GM13976 (cell line): ENCODE measurements around the gene BRIP1.
"Not testable (repeated sequence)": the region's sequence is repeated elsewhere in the genome, so short reads cannot be mapped to it uniquely, and the experiment has no call there.

Source experiments
- DNase-seq: peaks from one replicate; pipeline ENCODE4 v3.0.0; 2012; ENCODE audit warnings: low spot score
- in situ Hi-C: fragments of 300-500 bp; cut with MboI; formaldehyde crosslinking; loops from one replicate; pipeline ENCODE4 v1.12.0; 2022; ENCODE audit warnings: low sequenced_read_pairs, mixed read lengths, inconsistent platforms; ENCODE audit not compliant: unreplicated experiment
- TF ChIP-seq, protein P1 (sequence below): IDR thresholded peaks from 2 replicates; pipeline ENCODE4 v1.5.1; 2012; ENCODE audit warnings: borderline replicate concordance, mild to moderate bottlenecking; ENCODE audit not compliant: insufficient read depth; ENCODE audit errors: extremely low read depth, missing control alignments, control extremely low read depth

Gene BRIP1

DNA sequence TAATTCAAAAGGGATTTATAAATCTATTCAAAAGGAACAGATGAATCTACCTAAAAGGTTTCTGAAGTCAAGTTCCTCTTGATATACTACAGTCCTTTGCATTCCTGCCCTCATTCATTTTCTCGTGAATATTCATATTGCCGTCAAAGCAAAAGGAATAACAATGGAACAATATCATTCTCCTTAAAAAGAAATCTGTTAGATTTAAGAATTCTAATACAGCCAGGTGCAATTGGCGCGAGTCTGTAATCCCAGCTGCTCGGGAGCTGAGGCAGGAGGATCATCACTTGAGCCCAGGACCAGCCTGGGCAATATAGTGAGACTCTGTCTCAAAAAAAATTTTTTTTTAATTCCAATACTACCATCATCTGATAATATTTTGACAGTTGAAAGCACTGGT lies 130.3 kb downstream of the BRIP1 start:
- DNase-seq: no peak
- in situ Hi-C loops: no loop called here
- TF ChIP-seq, protein P1, sequence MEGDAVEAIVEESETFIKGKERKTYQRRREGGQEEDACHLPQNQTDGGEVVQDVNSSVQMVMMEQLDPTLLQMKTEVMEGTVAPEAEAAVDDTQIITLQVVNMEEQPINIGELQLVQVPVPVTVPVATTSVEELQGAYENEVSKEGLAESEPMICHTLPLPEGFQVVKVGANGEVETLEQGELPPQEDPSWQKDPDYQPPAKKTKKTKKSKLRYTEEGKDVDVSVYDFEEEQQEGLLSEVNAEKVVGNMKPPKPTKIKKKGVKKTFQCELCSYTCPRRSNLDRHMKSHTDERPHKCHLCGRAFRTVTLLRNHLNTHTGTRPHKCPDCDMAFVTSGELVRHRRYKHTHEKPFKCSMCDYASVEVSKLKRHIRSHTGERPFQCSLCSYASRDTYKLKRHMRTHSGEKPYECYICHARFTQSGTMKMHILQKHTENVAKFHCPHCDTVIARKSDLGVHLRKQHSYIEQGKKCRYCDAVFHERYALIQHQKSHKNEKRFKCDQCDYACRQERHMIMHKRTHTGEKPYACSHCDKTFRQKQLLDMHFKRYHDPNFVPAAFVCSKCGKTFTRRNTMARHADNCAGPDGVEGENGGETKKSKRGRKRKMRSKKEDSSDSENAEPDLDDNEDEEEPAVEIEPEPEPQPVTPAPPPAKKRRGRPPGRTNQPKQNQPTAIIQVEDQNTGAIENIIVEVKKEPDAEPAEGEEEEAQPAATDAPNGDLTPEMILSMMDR: no peak

DNA sequence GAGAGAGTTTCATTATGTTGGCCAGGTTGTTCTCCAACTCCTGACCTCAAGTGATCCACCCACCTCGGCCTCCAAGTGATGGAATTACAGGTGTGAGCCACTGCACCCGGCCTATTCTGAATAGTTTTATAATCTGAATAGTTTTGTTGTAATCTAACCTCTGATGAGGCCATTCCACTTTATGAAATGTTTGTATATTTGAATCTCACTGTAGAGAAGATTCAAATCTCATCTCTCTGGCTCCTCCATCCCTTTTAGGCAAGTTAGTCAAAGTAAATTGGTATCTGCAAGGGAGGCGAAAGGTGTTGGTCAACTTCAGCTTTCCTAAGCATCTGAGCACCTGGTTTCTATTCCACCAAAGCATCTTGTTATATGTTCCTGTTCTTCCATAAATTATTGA lies 131.2 kb downstream of the BRIP1 start:
- no peak for DNase-seq
- in situ Hi-C loops: no loop called here
- TF ChIP-seq, protein P1: no peak

DNA sequence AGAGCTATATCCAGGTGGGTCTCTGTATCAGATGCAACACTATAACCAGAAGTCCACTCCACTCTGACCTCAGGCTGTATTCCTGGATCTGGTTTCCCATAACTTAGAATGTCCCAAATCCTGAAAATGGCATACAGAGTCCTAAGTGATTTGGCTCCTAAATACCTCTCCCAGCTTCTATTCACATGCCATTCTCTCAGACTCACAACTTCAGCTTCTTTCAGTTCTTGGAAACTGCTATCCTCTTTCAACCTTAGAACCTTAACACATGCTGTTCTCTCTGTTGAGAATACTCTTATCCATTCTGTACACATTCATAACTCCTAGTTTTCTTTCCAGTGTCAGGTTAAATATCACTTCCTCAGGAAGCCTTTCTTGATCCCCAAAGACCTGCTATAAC lies 132.0 kb downstream of the BRIP1 start:
- TF ChIP-seq, protein P1: no peak
- in situ Hi-C loops: no loop called here

DNA sequence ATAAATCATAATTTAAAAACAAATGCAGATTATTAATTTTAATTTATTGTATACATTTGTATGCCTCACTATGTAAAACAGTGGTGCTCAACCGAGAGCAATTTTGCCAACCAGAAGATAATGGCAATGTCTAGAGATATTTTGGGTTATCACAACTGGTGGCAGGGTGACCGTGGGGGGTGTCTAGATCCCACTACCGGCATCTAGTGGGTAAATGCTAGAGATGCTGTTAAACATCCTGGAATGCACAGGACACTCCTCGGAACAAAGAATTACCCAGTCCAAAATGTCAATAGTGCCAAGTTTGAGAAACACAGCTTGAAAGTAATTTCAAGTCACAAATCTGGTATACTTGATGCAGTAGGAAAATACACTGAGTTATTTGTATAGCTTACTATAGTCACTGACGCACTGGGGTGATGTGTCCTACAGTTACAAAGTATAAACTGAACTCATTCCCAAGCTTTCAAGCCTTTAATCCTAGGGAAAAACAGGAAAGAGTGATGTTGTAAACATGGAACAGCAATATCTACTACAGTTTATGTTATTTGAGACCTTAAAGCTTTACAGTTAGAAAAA lies 133.5 kb downstream of the BRIP1 start:
- DNase-seq: no peak
- TF ChIP-seq, protein P1: no peak
- in situ Hi-C loops: no loop called here

More for the DNA sequence above, 132.0 kb downstream of the BRIP1 start:
- no peak for DNase-seq

DNA sequence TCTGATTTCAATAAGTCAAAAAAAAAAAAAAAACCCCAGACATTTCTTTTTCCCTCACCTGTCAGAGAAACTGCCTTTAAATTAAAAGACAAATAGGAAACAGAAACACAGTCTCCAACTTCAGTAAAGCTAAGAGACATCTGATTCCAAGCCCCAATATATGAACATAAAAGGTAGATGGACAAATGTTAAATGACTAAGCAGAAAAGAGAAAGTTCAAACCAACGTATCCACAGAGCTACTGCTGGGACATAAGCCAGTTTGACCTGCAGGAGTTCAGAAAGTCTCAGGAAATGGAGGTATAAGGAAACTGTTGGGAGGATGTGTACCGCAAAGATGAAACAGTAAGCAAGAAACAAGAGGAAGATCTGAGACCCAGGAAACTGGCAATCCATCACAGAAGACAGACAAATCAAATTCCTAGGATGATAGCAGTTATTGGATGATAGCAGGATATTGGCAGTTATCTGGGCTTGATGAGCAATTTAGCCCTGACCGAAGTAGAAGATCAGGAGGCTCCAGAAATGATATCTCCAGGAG lies 135.0 kb downstream of the BRIP1 start:
- DNase-seq: no peak
- TF ChIP-seq, protein P1: no peak
- in situ Hi-C loops: no loop called here

DNA sequence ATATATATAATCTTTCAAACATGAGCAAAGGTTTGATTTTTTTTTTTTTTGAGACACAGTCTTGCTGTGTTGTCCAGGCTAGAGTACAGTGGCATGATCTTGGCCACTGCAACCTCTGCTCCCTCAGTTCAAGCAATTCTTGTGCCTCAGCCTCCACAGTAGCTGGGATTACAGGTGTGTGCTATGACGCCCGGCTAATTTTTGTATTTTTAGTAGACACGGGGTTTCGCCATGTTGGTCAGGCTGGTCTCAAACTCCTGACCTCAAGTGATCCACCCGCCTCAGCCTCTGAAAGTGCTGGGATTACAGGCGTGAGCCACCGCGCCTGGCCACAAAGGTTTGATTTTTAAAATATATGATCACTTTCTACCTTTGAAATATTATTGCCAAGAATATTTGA lies 135.5 kb downstream of the BRIP1 start:
- DNase-seq, in situ Hi-C loops: not testable (repeated sequence)

GRCh38 chr17:61726977-61727376 lies 136.4 kb downstream of the BRIP1 start:
- in situ Hi-C loops: no loop called here
- TF ChIP-seq, protein P1: no peak
- DNase-seq: no peak
